BLaER1 (cell line): Measurements from ENCODE around the gene HLA-E.
"Not testable (repeated sequence)": the region's sequence is repeated elsewhere in the genome, so short reads cannot be mapped to it uniquely, and the experiment has no call there.

Source experiments
- H3K27ac ChIP-seq: shearing (Covaris generic); formaldehyde crosslinking; 2 replicates; pipeline ENCODE4 v1.8.1; 2022
- H3K27me3 ChIP-seq: shearing (Covaris generic); formaldehyde crosslinking; 2 replicates; pipeline ENCODE4 v1.8.1; 2022
- H3K36me3 ChIP-seq: shearing (Covaris generic); formaldehyde crosslinking; 2 replicates; pipeline ENCODE4 v1.8.1; 2022
- H3K4me1 ChIP-seq: shearing (Covaris generic); formaldehyde crosslinking; 2 replicates; pipeline ENCODE4 v1.8.1; 2022
- H3K4me2 ChIP-seq: shearing (Covaris generic); formaldehyde crosslinking; 2 replicates; pipeline ENCODE4 v1.8.1; 2022
- H3K4me3 ChIP-seq: shearing (Covaris generic); formaldehyde crosslinking; 2 replicates; pipeline ENCODE4 v1.8.1; 2022
- H3K9ac ChIP-seq: shearing (Covaris generic); formaldehyde crosslinking; 2 replicates; pipeline ENCODE4 v1.8.1; 2022
- H3K9me3 ChIP-seq: shearing (Covaris generic); formaldehyde crosslinking; 2 replicates; pipeline ENCODE4 v1.8.1; 2022
- H4K20me1 ChIP-seq: shearing (Covaris generic); formaldehyde crosslinking; 2 replicates; pipeline ENCODE4 v1.8.1; 2022
- Cebpa-rat ChIP-seq: shearing (Covaris generic); IDR thresholded peaks from 2 replicates; pipeline ENCODE4 v1.8.1; 2022

The HLA-E gene

DNA sequence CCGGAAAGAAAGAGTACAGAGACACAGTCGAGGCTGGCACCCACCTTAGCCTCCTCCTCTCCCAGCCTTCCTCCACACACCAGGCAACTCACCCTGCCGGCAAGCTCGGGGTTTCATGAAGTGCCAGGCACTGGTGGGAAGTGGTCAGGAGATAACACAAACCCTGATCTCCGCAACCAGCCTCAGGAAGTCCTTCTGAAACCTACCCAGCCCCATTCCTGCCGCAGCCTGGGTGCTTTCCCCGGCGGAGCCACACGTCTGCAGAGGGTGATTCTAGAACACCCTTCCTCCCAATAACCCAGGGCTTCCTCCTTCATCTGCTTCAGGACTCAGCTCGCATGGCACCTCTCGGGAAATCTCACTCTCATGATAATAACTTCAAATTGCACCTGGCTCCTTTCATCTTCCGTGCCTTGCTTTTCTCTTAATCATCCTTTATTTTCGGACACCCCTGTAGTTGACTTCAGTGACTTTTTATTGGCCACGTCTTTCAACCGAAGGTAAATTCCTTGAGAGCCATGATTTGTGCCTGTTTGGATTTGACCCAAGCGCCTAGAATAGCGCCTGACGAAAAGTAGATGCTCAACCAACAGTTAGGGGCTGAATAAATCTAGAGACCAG lies 8.7 kb upstream of the HLA-E start:
- H3K9me3 ChIP-seq = peaks cover 26% of the 10 kb centered on the region
- H3K4me2 ChIP-seq = peak overlapping the region; percentile 50
- peaks cover 18% of the 10 kb centered on the region for H4K20me1 ChIP-seq
- no peak overlapping the region for H3K27ac ChIP-seq
- H3K9ac ChIP-seq = no peak overlapping the region
- H3K27me3 ChIP-seq = peaks cover 58% of the 10 kb centered on the region
- H3K4me1 ChIP-seq = peaks cover 32% of the 10 kb centered on the region
- peak overlapping the region; percentile 9; the same call in 1 of the 2 replicates for H3K4me3 ChIP-seq
- no peaks in the 10 kb centered on the region for H3K36me3 ChIP-seq
- no peak for TF ChIP-seq Cebpa-rat

DNA sequence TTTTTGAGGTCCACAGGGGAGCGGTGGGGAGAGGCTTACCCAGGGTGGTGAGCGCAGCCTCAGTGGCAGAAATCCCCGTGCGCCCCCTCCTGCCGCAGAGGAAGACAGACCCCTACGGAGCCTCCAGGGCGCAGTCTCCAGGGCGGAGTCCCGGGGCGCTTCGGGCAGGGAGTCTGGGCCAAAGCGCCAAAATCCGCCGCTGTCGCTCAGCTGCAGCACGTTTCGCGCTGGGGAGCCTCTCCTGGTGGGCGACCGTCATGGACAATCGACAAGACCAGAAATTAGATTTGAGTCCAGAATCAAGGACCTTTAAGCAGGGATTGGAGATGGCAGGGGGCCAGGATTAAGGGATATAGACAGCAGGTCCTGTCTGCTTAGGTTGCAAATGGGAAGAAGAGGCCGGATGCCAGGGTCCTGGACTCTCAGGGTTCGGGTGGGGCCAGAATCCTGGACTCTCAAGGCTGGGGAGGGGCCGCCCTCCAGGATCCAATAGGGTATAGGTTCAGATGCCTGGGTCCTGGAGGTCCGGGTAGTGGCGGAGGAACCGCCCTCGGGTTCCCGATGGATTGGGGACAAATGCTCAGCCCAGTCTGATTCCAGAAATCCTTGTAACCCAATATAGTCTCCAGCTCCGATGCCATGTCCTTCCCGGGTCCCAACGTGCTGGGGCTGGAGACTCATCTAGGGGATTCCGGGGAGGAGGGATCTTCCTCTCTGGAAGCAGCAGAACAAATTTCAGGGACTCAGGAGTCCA lies 7.9 kb upstream of the HLA-E start:
- Histone ChIP-seq H3K9me3 (peaks cover 19% of the 10 kb centered on the region), H3K4me2 (peak overlapping the region; percentile 50), H3K4me1 (peaks cover 32% of the 10 kb centered on the region), H3K9ac (no peak overlapping the region), H3K36me3 (no peaks in the 10 kb centered on the region), H4K20me1 (peaks cover 18% of the 10 kb centered on the region), H3K4me3 (peak overlapping the region; percentile 9; the same call in 1 of the 2 replicates), H3K27ac (no peak overlapping the region), H3K27me3 (peaks cover 58% of the 10 kb centered on the region)
- no peak for TF ChIP-seq Cebpa-rat

GRCh38 chr6:30481965-30482644 lies 7.2 kb upstream of the HLA-E start:
- H3K27ac ChIP-seq, H3K9ac ChIP-seq, H3K4me3 ChIP-seq, H3K36me3 ChIP-seq: not testable (repeated sequence)
- Histone ChIP-seq H4K20me1 (peaks cover 18% of the 10 kb centered on the region), H3K9me3 (peaks cover 12% of the 10 kb centered on the region), H3K4me2 (peak overlapping the region; percentile 50), H3K4me1 (peaks cover 32% of the 10 kb centered on the region), H3K27me3 (peaks cover 53% of the 10 kb centered on the region)

DNA sequence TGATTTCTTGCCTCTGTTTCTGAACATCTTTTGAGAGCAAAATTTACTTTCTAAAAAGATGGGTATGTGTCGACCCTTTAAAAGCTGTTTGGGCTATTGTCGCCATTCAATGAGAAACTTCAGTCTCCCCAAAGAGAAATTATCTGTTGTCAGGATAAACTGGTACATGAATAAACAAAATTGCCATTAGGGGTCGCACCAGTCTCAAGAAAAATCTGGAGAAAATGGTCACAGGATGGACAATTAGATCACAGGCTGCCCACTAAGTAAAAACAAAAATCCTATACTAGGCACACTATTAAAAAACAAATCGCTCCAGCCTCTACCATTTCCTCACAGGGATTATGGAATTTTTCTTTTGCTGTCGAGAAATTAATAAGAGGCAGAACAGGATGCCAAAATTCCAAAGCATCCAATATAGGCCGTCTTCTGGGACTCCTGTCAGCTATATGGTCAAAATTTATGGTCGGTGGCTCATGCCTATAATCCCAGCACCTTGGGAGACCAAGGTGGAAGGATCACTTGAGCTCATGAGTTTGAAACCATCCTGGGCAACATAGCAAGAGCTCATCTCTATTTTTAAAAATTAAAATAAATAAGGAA lies 5.5 kb upstream of the HLA-E start:
- H3K27me3 ChIP-seq = peaks cover 36% of the 10 kb centered on the region
- H3K4me1 ChIP-seq = peaks cover 35% of the 10 kb centered on the region
- 0 out of 2 replicates have a peak overlapping the region, but pooled peaks have one; percentile 19 for H3K4me2 ChIP-seq
- H3K27ac ChIP-seq = no peak overlapping the region
- no peaks in the 10 kb centered on the region for H3K9me3 ChIP-seq
- no peak overlapping the region for H3K9ac ChIP-seq
- no peak for TF ChIP-seq Cebpa-rat
- H3K36me3 ChIP-seq = no peaks in the 10 kb centered on the region
- no peak overlapping the region for H3K4me3 ChIP-seq
- peaks cover 18% of the 10 kb centered on the region for H4K20me1 ChIP-seq

DNA sequence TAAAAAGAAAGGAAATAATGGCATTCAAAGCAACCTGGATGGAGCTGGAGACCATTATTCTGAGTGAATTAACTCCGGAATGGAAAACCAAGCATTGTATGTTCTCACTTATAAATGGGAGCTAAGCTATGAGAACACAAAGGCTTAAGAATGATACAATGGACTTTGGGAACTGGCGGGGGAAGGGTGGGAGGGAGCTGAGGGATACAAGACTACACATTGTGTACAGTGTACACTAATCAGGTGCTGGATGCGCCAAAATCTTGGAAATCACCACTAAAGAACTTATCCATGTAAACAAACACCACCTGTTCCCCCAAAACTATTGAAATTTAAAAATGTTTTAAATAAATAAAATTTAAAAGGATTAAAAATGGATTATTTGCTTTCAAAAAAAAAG lies 4.1 kb upstream of the HLA-E start:
- Histone ChIP-seq H4K20me1 (peaks cover 25% of the 10 kb centered on the region), H3K4me2 (no peak overlapping the region), H3K27ac (no peak overlapping the region), H3K4me1 (peaks cover 37% of the 10 kb centered on the region), H3K36me3 (peaks cover 1% of the 10 kb centered on the region), H3K9ac (no peak overlapping the region), H3K4me3 (no peak overlapping the region), H3K9me3 (no peaks in the 10 kb centered on the region), H3K27me3 (peaks cover 21% of the 10 kb centered on the region)
- no peak for TF ChIP-seq Cebpa-rat

DNA sequence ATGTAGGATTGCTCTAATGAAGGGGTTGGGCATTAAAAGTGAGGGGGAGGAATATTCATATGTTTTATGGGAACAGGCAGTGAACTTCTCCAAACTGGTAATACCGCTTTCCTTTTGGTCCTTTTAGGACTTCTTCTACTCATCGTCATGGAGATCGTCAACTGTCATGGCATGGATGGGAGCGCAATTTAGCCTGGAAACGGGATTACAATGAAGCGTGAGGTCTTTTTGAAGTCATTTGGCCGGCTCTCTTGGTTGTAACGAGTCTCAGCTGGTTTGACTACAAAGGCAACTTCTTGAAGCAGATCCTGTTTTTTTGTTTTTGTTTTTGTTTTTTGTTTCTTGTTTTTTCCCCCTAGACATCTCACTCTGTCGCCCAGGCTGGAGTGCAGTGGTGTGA lies 1.4 kb upstream of the HLA-E start:
- Histone ChIP-seq H3K9me3 (no peaks in the 10 kb centered on the region), H3K27me3 (no peaks in the 10 kb centered on the region), H3K36me3 (peaks cover 28% of the 10 kb centered on the region), H3K4me3 (no peak overlapping the region), H3K4me1 (peaks cover 43% of the 10 kb centered on the region), H4K20me1 (peaks cover 35% of the 10 kb centered on the region), H3K27ac (no peak overlapping the region), H3K4me2 (no peak overlapping the region), H3K9ac (no peak overlapping the region)
- TF ChIP-seq Cebpa-rat = no peak

DNA sequence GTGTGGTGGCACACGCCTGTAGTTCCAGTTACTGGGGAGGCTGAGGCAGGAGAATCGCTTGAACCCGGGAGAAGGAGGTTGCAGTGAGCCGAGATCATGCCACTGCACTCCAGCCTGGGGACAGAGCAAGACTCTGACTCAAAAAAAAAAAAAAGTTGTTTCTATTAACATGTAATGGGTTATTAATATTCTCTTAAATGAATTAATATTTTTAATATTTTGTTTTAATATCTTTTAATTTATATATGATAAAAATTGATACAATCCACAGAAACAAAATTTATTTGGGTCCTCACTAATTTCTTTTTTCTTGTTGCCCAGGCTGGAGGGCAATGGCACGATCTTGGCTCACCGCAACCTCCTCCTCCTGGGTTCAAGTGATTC lies 620 bp upstream of the HLA-E start:
- peak overlapping the region; percentile 98 for H3K27ac ChIP-seq
- H3K9ac ChIP-seq = peak overlapping the region; percentile 99
- H3K9me3 ChIP-seq, H3K27me3 ChIP-seq: not testable (repeated sequence)
- H3K36me3 ChIP-seq = peaks cover 36% of the 10 kb centered on the region
- peak overlapping the region; percentile 70 for H3K4me2 ChIP-seq
- H3K4me1 ChIP-seq = peaks cover 51% of the 10 kb centered on the region
- peaks cover 43% of the 10 kb centered on the region for H4K20me1 ChIP-seq
- H3K4me3 ChIP-seq = peak overlapping the region; percentile 99

GRCh38 chr6:30490026-30490876 lies 942 bp downstream of the HLA-E start:
- Histone ChIP-seq H3K4me2 (peak overlapping the region; percentile 100), H3K4me3 (peak overlapping the region; percentile 99), H3K36me3 (peaks cover 42% of the 10 kb centered on the region), H4K20me1 (peaks cover 50% of the 10 kb centered on the region), H3K9me3 (no peaks in the 10 kb centered on the region), H3K27ac (peak overlapping the region; percentile 98), H3K9ac (peak overlapping the region; percentile 99), H3K27me3 (no peaks in the 10 kb centered on the region), H3K4me1 (peaks cover 45% of the 10 kb centered on the region)
- no peak for TF ChIP-seq Cebpa-rat

DNA sequence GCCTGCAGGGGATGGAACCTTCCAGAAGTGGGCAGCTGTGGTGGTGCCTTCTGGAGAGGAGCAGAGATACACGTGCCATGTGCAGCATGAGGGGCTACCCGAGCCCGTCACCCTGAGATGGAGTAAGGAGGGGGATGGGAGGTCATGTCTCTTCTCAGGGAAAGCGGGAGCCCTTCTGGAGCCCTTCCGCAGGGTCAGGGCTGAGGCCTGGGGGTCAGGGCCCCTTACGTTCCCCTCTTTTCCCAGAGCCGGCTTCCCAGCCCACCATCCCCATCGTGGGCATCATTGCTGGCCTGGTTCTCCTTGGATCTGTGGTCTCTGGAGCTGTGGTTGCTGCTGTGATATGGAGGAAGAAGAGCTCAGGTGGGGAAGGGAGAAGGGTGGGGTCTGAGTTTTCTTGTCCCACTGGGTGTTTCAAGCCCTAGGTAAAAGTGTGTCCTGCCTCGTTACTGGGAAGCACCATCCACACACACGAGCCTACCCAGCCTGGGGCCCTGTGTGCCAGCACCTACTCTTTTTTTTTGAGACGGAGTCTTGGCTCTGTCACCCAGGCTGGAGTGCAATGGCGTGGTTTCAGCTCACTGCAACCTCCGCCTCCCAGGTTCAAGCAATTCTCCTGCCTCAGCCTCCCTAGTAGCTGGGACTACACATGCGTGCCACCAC lies 2.1 kb downstream of the HLA-E start:
- H3K4me1 ChIP-seq = peaks cover 50% of the 10 kb centered on the region
- peak overlapping the region; percentile 65 for H3K27ac ChIP-seq
- H3K4me3 ChIP-seq = peak overlapping the region; percentile 99
- H4K20me1 ChIP-seq = peaks cover 50% of the 10 kb centered on the region
- not testable (repeated sequence) for H3K27me3 ChIP-seq, H3K9me3 ChIP-seq
- peak overlapping the region; percentile 100 for H3K4me2 ChIP-seq
- H3K36me3 ChIP-seq = peaks cover 42% of the 10 kb centered on the region
- H3K9ac ChIP-seq = peak overlapping the region; percentile 99
